ENCODE data around the gene CALN1.
"Not testable (repeated sequence)": the region's sequence is repeated elsewhere in the genome, so short reads cannot be mapped to it uniquely, and the experiment has no call there.

Gene CALN1

GRCh38 chr7:72078856-72079255, 333.3 kb downstream of the CALN1 start:
- Mint-ChIP-seq H3K27me3 (no peaks in the 10 kb centered on the region), H3K27ac (no peak overlapping the region), H3K4me3 (no peak overlapping the region), H3K9me3 (peaks cover 0 to 1% of the 10 kb centered on the region in 2 donors), H3K4me1 (peaks cover 6 to 10% of the 10 kb centered on the region in 2 donors), H3K36me3 (no peaks in the 10 kb centered on the region)
- DNase-seq (no peak), ATAC-seq (replicated peaks) (no peak)

GRCh38 chr7:72078301-72078700, 333.8 kb downstream of the CALN1 start:
- Mint-ChIP-seq H3K36me3 (no peaks in the 10 kb centered on the region), H3K4me1 (peaks cover 6 to 10% of the 10 kb centered on the region in 2 donors), H3K9me3 (peaks cover 0 to 5% of the 10 kb centered on the region in 2 donors), H3K4me3 (no peak overlapping the region), H3K27me3 (no peaks in the 10 kb centered on the region), H3K27ac (no peak overlapping the region)
- ATAC-seq (replicated peaks), result no peak
- DNase-seq, result no peak

- H3K9me3 Mint-ChIP-seq, result peaks cover 4 to 9% of the 10 kb centered on the region in 2 donors
- H3K27ac Mint-ChIP-seq, result no peak overlapping the region
- no peak overlapping the region for H3K4me3 Mint-ChIP-seq
- H3K36me3 Mint-ChIP-seq, result no peaks in the 10 kb centered on the region
- ATAC-seq (replicated peaks), result no peak
- peaks cover 6 to 10% of the 10 kb centered on the region in 2 donors for H3K4me1 Mint-ChIP-seq
- no peaks in the 10 kb centered on the region for H3K27me3 Mint-ChIP-seq
- no peak for DNase-seq
Measured at GRCh38 chr7:72077786-72078185, 334.4 kb downstream of the CALN1 start.

GRCh38 chr7:72072901-72073300, 339.2 kb downstream of the CALN1 start:
- no peaks in the 10 kb centered on the region for H3K36me3 Mint-ChIP-seq

GRCh38 chr7:72069263-72069662, 342.9 kb downstream of the CALN1 start:
- Mint-ChIP-seq H3K27me3 (no peaks in the 10 kb centered on the region), H3K36me3 (no peaks in the 10 kb centered on the region), H3K4me1 (no peaks in the 10 kb centered on the region), H3K9me3 (peaks cover 16 to 27% of the 10 kb centered on the region in 2 donors), H3K4me3 (no peak overlapping the region), H3K27ac (no peak overlapping the region)
- ATAC-seq (replicated peaks) (no peak), DNase-seq (no peak)

More at GRCh38 chr7:72072901-72073300, 339.2 kb downstream of the CALN1 start:
- Mint-ChIP-seq H3K27me3 (no peaks in the 10 kb centered on the region), H3K4me3 (no peak overlapping the region), H3K27ac (no peak overlapping the region), H3K9me3 (peaks cover 16 to 27% of the 10 kb centered on the region in 2 donors), H3K4me1 (no peaks in the 10 kb centered on the region)
- no peak for ATAC-seq (replicated peaks)
- no peak for DNase-seq

- H3K36me3 Mint-ChIP-seq; H3K4me1 Mint-ChIP-seq; DNase-seq; H3K27ac Mint-ChIP-seq; ATAC-seq (replicated peaks); H3K9me3 Mint-ChIP-seq; H3K4me3 Mint-ChIP-seq; H3K27me3 Mint-ChIP-seq: not testable (repeated sequence)
Measured at GRCh38 chr7:72065764-72066163, 346.4 kb downstream of the CALN1 start.

DNA sequence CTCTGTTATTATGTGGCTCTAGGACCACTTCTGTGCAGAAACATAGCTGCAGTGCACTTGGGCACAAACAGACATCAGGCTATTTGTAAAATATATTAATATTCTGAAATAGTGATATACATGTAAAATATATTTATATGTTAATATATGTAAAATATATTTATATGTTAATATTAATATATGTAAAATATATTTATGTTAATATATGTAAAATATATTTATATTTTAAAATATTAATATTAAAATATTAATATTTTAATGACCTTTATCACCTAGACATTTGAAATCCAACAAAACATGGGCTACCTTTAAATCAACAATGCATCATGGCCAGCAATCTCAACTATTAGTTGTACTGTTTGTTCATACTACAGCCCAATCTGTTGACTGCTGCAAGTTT, 347.2 kb downstream of the CALN1 start:
- ATAC-seq (replicated peaks) (no peak), DNase-seq (no peak)
- Mint-ChIP-seq H3K4me3 (no peak overlapping the region), H3K36me3 (no peaks in the 10 kb centered on the region), H3K9me3 (peaks cover 0 to 2% of the 10 kb centered on the region in 2 donors), H3K27ac (no peak overlapping the region), H3K4me1 (no peaks in the 10 kb centered on the region), H3K27me3 (no peaks in the 10 kb centered on the region)

DNA sequence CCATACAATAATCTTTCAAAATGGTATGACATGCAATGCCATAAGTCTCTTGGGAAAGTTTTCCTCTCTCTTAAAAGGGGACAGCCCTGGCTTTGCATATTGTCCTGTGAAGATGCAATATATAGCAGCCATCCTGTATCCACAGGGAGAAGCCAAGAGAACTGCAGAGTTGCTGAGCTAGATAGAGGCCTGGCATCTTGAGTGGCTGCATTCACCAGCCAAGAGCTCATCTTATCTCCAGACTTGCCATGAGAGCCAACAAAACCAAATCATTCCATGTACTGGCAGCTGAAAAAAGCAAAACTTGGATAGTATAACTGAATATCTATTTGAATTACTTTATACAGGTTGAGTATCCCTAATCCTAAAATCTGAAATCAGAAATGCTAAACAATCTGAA, 348.8 kb downstream of the CALN1 start:
- Mint-ChIP-seq H3K4me1 (peaks cover 0 to 4% of the 10 kb centered on the region in 2 donors), H3K36me3 (no peaks in the 10 kb centered on the region), H3K4me3 (no peak overlapping the region), H3K27ac (no peak overlapping the region), H3K9me3 (peaks cover 0 to 2% of the 10 kb centered on the region in 2 donors), H3K27me3 (no peaks in the 10 kb centered on the region)
- no peak for DNase-seq
- ATAC-seq (replicated peaks), result no peak

- Mint-ChIP-seq H3K4me1 (peaks cover 0 to 5% of the 10 kb centered on the region in 2 donors), H3K4me3 (no peak overlapping the region), H3K9me3 (peaks cover 0 to 2% of the 10 kb centered on the region in 2 donors), H3K27ac (no peak overlapping the region), H3K27me3 (no peaks in the 10 kb centered on the region), H3K36me3 (no peaks in the 10 kb centered on the region)
- DNase-seq (no peak), ATAC-seq (replicated peaks) (no peak)
Measured at GRCh38 chr7:72062666-72063065, 349.5 kb downstream of the CALN1 start.

DNA sequence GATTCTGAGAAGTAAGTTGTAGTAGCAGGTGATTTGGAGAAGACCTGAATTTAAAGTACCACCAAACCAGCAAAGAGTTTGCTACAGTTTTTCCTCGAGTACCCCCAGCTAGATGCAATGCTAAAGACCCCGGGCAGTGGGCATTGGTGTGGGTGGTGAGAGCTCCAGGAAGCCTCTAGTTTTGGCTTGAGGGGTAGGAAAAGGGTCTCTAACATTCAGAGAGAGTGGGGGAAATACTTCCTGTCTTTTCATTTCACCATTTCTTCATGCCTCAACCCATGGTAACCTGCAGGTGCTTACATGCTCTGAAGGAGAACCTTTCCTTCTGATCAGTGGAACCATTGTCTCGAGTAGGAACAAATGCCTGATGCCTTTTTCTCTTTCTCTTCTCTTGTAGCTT, 352.2 kb downstream of the CALN1 start:
- no peak for ATAC-seq (replicated peaks)
- Mint-ChIP-seq H3K4me1 (peaks cover 0 to 5% of the 10 kb centered on the region in 2 donors), H3K27ac (no peak overlapping the region), H3K9me3 (peaks cover 0 to 2% of the 10 kb centered on the region in 2 donors), H3K36me3 (no peaks in the 10 kb centered on the region), H3K27me3 (no peaks in the 10 kb centered on the region), H3K4me3 (no peak overlapping the region)
- no peak for DNase-seq

- Mint-ChIP-seq H3K27me3 (no peaks in the 10 kb centered on the region), H3K36me3 (no peaks in the 10 kb centered on the region), H3K27ac (no peak overlapping the region), H3K9me3 (peaks cover 0 to 7% of the 10 kb centered on the region in 2 donors), H3K4me1 (peaks cover 0 to 5% of the 10 kb centered on the region in 2 donors), H3K4me3 (peak overlapping the region in 1 of 2 donors; percentile 64)
- DNase-seq (no peak), ATAC-seq (replicated peaks) (no peak)
Measured at GRCh38 chr7:72058579-72058978, 353.6 kb downstream of the CALN1 start.

DNA sequence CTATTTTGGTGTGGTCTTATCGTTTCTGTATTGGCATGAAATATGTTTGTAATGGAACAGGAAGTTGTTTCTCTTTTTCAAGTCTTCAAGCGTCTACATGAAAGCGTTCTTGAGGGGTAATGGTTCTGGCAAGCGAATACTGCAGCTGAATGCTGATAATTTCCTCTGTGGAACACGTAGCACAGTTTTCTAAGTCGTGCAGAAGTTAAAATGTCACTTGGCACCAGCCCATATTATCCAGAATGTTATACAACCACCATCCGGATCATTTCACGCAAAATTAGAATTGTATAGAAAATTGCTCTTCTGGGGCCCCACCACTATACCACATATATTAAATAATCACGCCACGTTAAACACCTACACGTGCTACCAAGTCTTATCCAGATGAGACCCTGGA, 354.3 kb downstream of the CALN1 start:
- no peaks in the 10 kb centered on the region for H3K36me3 Mint-ChIP-seq
- peaks cover 0 to 5% of the 10 kb centered on the region in 2 donors for H3K4me1 Mint-ChIP-seq
- no peak overlapping the region for H3K27ac Mint-ChIP-seq
- H3K9me3 Mint-ChIP-seq, result peaks cover 0 to 7% of the 10 kb centered on the region in 2 donors
- no peak for ATAC-seq (replicated peaks)
- no peaks in the 10 kb centered on the region for H3K27me3 Mint-ChIP-seq
- no peak for DNase-seq
- H3K4me3 Mint-ChIP-seq, result no peak overlapping the region

- Mint-ChIP-seq H3K36me3 (no peaks in the 10 kb centered on the region), H3K9me3 (peaks cover 0 to 7% of the 10 kb centered on the region in 2 donors), H3K4me1 (peaks cover 0 to 5% of the 10 kb centered on the region in 2 donors), H3K4me3 (no peak overlapping the region), H3K27ac (no peak overlapping the region), H3K27me3 (no peaks in the 10 kb centered on the region)
- DNase-seq (no peak), ATAC-seq (replicated peaks) (no peak)
Measured at GRCh38 chr7:72057231-72057630, 354.9 kb downstream of the CALN1 start.

DNA sequence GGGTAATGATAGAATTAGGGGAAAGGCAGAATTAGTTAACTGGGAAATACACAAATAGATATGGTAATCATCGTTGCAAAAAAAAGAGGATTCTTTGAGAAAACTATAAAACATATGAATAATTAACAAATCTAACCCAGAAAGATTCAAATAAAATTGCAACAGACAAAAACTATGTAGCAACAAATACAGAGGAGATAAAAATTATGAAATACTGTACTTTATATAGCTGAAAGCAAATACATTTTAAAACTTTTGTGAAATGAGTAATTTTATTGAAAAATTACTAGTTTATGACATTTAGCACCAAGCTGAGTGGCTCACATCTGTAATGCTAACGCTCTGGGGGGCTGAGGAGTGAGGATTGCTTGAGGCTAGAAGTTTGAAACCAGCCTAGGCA, 356.7 kb downstream of the CALN1 start:
- Mint-ChIP-seq H3K4me3 (no peak overlapping the region), H3K9me3 (peaks cover 0 to 5% of the 10 kb centered on the region in 2 donors), H3K36me3 (no peaks in the 10 kb centered on the region), H3K27me3 (no peaks in the 10 kb centered on the region), H3K27ac (no peak overlapping the region), H3K4me1 (peaks cover 0 to 5% of the 10 kb centered on the region in 2 donors)
- no peak for ATAC-seq (replicated peaks)
- DNase-seq, result no peak

DNA sequence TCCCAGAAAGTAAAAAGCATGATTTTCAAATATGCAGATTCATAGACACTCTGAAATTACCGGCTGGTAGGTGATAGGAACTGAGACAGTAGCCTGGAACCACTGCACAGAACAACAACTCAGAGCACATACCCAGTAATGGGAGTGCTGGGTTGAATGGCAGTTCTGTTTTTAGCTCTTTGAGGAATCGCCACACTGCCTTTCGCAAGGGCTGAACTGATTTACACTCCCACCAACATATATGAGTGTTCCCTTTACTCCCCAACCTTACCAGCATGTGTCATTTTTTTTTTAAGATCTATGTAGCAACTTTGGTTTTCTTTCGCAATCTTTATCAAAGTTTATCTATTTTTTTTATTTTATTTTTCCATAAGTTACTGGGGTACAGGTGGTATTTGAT, 358.8 kb downstream of the CALN1 start:
- Mint-ChIP-seq H3K36me3 (no peaks in the 10 kb centered on the region), H3K27me3 (no peaks in the 10 kb centered on the region), H3K4me3 (no peak overlapping the region), H3K9me3 (peaks cover 0 to 5% of the 10 kb centered on the region in 2 donors), H3K4me1 (no peaks in the 10 kb centered on the region), H3K27ac (no peak overlapping the region)
- DNase-seq (no peak), ATAC-seq (replicated peaks) (no peak)

GRCh38 chr7:72048420-72048819, 363.7 kb downstream of the CALN1 start:
- H3K9me3 Mint-ChIP-seq, result peaks cover 0 to 3% of the 10 kb centered on the region in 2 donors
- no peak for DNase-seq
- no peak overlapping the region for H3K27ac Mint-ChIP-seq
- no peaks in the 10 kb centered on the region for H3K27me3 Mint-ChIP-seq
- no peak overlapping the region for H3K4me3 Mint-ChIP-seq
- no peaks in the 10 kb centered on the region for H3K36me3 Mint-ChIP-seq
- ATAC-seq (replicated peaks), result no peak
- no peaks in the 10 kb centered on the region for H3K4me1 Mint-ChIP-seq
